ENCODE results near the gene BTF3L4.

Gene BTF3L4

GRCh38 chr1:52112489-52112888, 56.4 kb downstream of the BTF3L4 start:
- Histone ChIP-seq H3K4me1 (peaks cover 2% of the 10 kb centered on the region), H3K27me3 (no peaks in the 10 kb centered on the region), H3K4me2 (no peak overlapping the region), H3K9me3 (no peaks in the 10 kb centered on the region), H3K36me3 (no peaks in the 10 kb centered on the region), H3K4me3 (no peak overlapping the region), H4K20me1 (no peaks in the 10 kb centered on the region), H3K27ac (no peak overlapping the region), H3K9ac (no peak overlapping the region)
- no peak for TF ChIP-seq Cebpa-rat (IDR thresholded peaks at IDR 0.05)

- TF ChIP-seq Cebpa-rat (IDR thresholded peaks at IDR 0.05): no peak
- H3K9me3 ChIP-seq: no peaks in the 10 kb centered on the region
- no peak overlapping the region for H3K4me2 ChIP-seq
These were observed 63.4 kb downstream of the BTF3L4 start for GRCh38 chr1:52119301-52120079.

GRCh38 chr1:52122384-52122783, 66.3 kb downstream of the BTF3L4 start:
- H3K9ac ChIP-seq: no peak overlapping the region
- H4K20me1 ChIP-seq: no peaks in the 10 kb centered on the region
- H3K4me3 ChIP-seq: no peak overlapping the region
- no peak overlapping the region for H3K27ac ChIP-seq
- peaks cover 5% of the 10 kb centered on the region for H3K4me1 ChIP-seq
- no peaks in the 10 kb centered on the region for H3K27me3 ChIP-seq
- H3K36me3 ChIP-seq: no peaks in the 10 kb centered on the region
- no peak for TF ChIP-seq Cebpa-rat (IDR thresholded peaks at IDR 0.05)
- no peak overlapping the region for H3K4me2 ChIP-seq
- no peaks in the 10 kb centered on the region for H3K9me3 ChIP-seq

More at GRCh38 chr1:52119301-52120079, 63.4 kb downstream of the BTF3L4 start:
- Histone ChIP-seq H3K4me1 (peaks cover 6% of the 10 kb centered on the region), H3K27ac (no peak overlapping the region), H3K36me3 (no peaks in the 10 kb centered on the region), H3K27me3 (no peaks in the 10 kb centered on the region), H4K20me1 (no peaks in the 10 kb centered on the region), H3K4me3 (no peak overlapping the region), H3K9ac (no peak overlapping the region)

- Histone ChIP-seq H3K27ac (no peak overlapping the region), H4K20me1 (no peaks in the 10 kb centered on the region), H3K9ac (no peak overlapping the region), H3K4me2 (no peak overlapping the region), H3K4me1 (no peaks in the 10 kb centered on the region), H3K27me3 (no peaks in the 10 kb centered on the region), H3K36me3 (no peaks in the 10 kb centered on the region), H3K9me3 (no peaks in the 10 kb centered on the region), H3K4me3 (no peak overlapping the region)
- no peak for TF ChIP-seq Cebpa-rat (IDR thresholded peaks at IDR 0.05)
These were observed 67.5 kb downstream of the BTF3L4 start for GRCh38 chr1:52123622-52124021.

GRCh38 chr1:52125736-52126359, 69.8 kb downstream of the BTF3L4 start:
- H3K4me3 ChIP-seq: no peak overlapping the region
- TF ChIP-seq Cebpa-rat (IDR thresholded peaks at IDR 0.05): no peak
- H3K27ac ChIP-seq: no peak overlapping the region
- H3K27me3 ChIP-seq: no peaks in the 10 kb centered on the region
- H4K20me1 ChIP-seq: no peaks in the 10 kb centered on the region
- no peaks in the 10 kb centered on the region for H3K4me1 ChIP-seq
- no peak overlapping the region for H3K9ac ChIP-seq
- H3K36me3 ChIP-seq: no peaks in the 10 kb centered on the region
- no peaks in the 10 kb centered on the region for H3K9me3 ChIP-seq
- no peak overlapping the region for H3K4me2 ChIP-seq

- Histone ChIP-seq H4K20me1 (no peaks in the 10 kb centered on the region), H3K9me3 (no peaks in the 10 kb centered on the region), H3K27me3 (no peaks in the 10 kb centered on the region), H3K4me2 (no peak overlapping the region), H3K27ac (no peak overlapping the region), H3K9ac (no peak overlapping the region), H3K4me3 (no peak overlapping the region), H3K36me3 (no peaks in the 10 kb centered on the region), H3K4me1 (no peaks in the 10 kb centered on the region)
- TF ChIP-seq Cebpa-rat (IDR thresholded peaks at IDR 0.05): no peak
These were observed 71.4 kb downstream of the BTF3L4 start for GRCh38 chr1:52127181-52128180.

GRCh38 chr1:52139817-52140540, 83.9 kb downstream of the BTF3L4 start:
- H3K4me2 ChIP-seq: 0 out of 2 replicates have a peak overlapping the region, but pooled peaks have one; percentile 0
- no peak overlapping the region for H3K9ac ChIP-seq
- no peak for TF ChIP-seq Cebpa-rat (IDR thresholded peaks at IDR 0.05)
- no peak overlapping the region for H3K4me3 ChIP-seq
- peaks cover 14% of the 10 kb centered on the region for H4K20me1 ChIP-seq
- peaks cover 29% of the 10 kb centered on the region for H3K4me1 ChIP-seq
- no peaks in the 10 kb centered on the region for H3K9me3 ChIP-seq
- no peaks in the 10 kb centered on the region for H3K36me3 ChIP-seq
- no peaks in the 10 kb centered on the region for H3K27me3 ChIP-seq
- no peak overlapping the region for H3K27ac ChIP-seq

Data from BLaER1 (cell line).